Airway epithelial cell (primary cell): ENCODE results near the gene RBAK. TPM values are rescaled to one million over a fixed set of nuclear protein-coding genes. Genes with fewer than 3 reads are reported as not detected.

Source experiments
- total RNA-seq: library from RNA; depleted of rRNA; stranded (reverse); fragments of >200 nt; gene quantifications from 2 replicates; pipeline ENCODE4 v1.2.3, GENCODE V29; 2015

RBAK gene
- total RNA-seq = 6.6 and 7.2 TPM in 2 replicates

GRCh38 chr7:5045558-5046396 lies at the start of gene RBAK:
Gene RBAK, plus strand, starts transcription at chr7:5045860. Its CDS starts 2,217 bp downstream, at chr7:5048077.

Other genes with a start within 250 kb of the RBAK start
- gene PAPOLB, start 183.8 kb upstream of the RBAK start, total RNA-seq = not detected in 2 replicates
- 0.14 and 0.88 TPM in 2 replicates for gene RADIL, start 162.1 kb upstream of the RBAK start, total RNA-seq
- not detected in 2 replicates for gene MMD2, start 86.7 kb upstream of the RBAK start, total RNA-seq
- gene WIPI2, start 144.4 kb downstream of the RBAK start, total RNA-seq = 43.2 and 49.3 TPM in 2 replicates
- 0.99 and 1.3 TPM in 2 replicates for gene SLC29A4, start 237.1 kb downstream of the RBAK start, total RNA-seq